Activated CD8-positive, alpha-beta T cell treated with anti-CD3 and anti-CD28 coated beads, Interleukin-2, amount 10 ng/mL, durations not matched to agents 7 days and 5 days (primary cell): ENCODE measurements around the gene RBFOX1. TPM values are rescaled to one million over a fixed set of nuclear protein-coding genes. Genes with fewer than 3 reads are reported as not detected.

Source experiments
- ATAC-seq: fragments of 150-1000 bp; cut with Tn5 transposase; one replicate; pipeline ENCODE4 v1.10.0; 2021; ENCODE audit warnings: moderate library complexity
- CTCF ChIA-PET: fragments of 350-600 bp; sonication (Branson Sonifier 250); formaldehyde crosslinking; loops from one replicate; lab custom pipeline; 2021; ENCODE audit warnings: antibody characterized with exemption; lab: Charles Lee
- POLR2A ChIA-PET: fragments of 350-600 bp; sonication (Branson Sonifier 250); formaldehyde crosslinking; loops from one replicate; lab custom pipeline; 2021; ENCODE audit warnings: antibody characterized with exemption; lab: Charles Lee
- DNase-seq: peaks from one replicate; pipeline ENCODE4 v3.0.0-alpha.2; 2020
- H3K27ac Mint-ChIP-seq: one replicate; pipeline ENCODE4 v1.8.0; 2021; ENCODE audit warnings: mild to moderate bottlenecking, mixed read lengths
- H3K27me3 Mint-ChIP-seq: one replicate; pipeline ENCODE4 v1.8.0; 2021; ENCODE audit warnings: low read depth, mixed read lengths
- H3K36me3 Mint-ChIP-seq: one replicate; pipeline ENCODE4 v1.8.0; 2021; ENCODE audit warnings: low read depth, mixed read lengths
- H3K4me1 Mint-ChIP-seq: one replicate; pipeline ENCODE4 v1.8.0; 2021; ENCODE audit warnings: low read depth, mixed read lengths
- H3K4me3 Mint-ChIP-seq: one replicate; pipeline ENCODE4 v1.8.0; 2021; ENCODE audit warnings: mild to moderate bottlenecking, mixed read lengths
- H3K9me3 Mint-ChIP-seq: one replicate; pipeline ENCODE4 v1.8.0; 2022; ENCODE audit warnings: mixed read lengths; ENCODE audit not compliant: insufficient read depth
- total RNA-seq, 2 experiments: library from RNA; stranded (reverse); gene quantifications; one replicate each; pipeline ENCODE4 v1.2.3, GENCODE V29; 2021

The RBFOX1 gene
- total RNA-seq, 2 experiments from 2014 or later: not detected

DNA sequence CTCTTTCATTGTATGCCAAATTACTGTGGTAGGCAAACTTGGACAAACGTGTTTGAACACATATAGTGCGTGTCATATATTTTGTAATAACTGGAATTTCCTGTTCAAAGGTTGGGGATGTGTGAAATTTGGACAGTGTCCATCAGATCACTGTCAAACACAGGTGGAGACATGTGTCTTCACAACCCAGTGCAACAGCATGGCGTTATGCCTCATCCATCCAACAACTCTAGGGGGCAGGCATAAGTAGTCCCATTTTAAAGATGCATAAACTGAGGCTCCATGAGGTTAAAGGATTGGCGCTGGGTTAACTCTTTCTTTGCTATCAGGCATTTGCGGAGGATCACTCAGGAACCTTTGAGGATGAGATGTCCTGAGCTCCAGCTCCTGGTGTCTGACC lies 103.7 kb downstream of the RBFOX1 start:
- ChIA-PET POLR2A (no interaction called here), CTCF (no interaction called here)
- Mint-ChIP-seq H3K36me3 (no peaks in the 10 kb centered on the region), H3K27me3 (no peaks in the 10 kb centered on the region), H3K4me1 (no peaks in the 10 kb centered on the region), H3K9me3 (peaks cover 9% of the 10 kb centered on the region), H3K4me3 (no peak overlapping the region), H3K27ac (no peak overlapping the region)
- no peak for ATAC-seq
- DNase-seq: no peak

DNA sequence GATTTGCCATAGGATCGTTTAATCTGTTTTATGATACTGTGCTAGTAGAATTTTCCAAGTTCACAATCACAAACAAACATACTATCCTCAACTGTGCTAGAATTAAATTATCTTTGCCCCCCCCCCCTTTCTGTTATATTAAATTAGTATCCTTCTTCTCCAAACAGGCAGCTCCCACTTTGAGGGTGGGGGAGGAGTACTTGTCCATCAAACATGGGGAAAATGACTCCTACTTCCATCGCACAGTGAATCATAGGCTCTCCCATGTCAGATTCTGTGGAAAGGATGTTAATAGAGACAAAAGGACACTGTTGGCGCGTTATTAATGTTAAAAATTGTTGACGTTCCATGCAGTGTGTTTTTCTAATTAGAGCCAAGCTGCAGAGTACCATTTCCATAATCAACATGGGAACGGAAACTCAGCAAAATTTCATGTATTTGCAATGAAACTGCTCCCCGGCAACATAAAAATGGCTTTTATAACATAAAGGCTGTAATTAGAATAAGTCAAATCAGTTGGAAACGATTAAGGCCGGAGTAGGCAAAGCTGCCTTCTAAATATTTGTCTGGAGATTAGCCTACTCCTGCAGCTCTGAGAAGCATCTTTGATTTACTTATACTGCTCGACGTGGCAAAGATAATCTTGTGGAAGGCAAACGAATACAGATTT lies 104.6 kb downstream of the RBFOX1 start:
- ATAC-seq: no peak
- Mint-ChIP-seq H3K36me3 (no peaks in the 10 kb centered on the region), H3K27me3 (no peaks in the 10 kb centered on the region), H3K27ac (no peak overlapping the region), H3K9me3 (peaks cover 8% of the 10 kb centered on the region), H3K4me3 (no peak overlapping the region), H3K4me1 (no peaks in the 10 kb centered on the region)
- ChIA-PET POLR2A (no interaction called here), CTCF (no interaction called here)
- DNase-seq: no peak

DNA sequence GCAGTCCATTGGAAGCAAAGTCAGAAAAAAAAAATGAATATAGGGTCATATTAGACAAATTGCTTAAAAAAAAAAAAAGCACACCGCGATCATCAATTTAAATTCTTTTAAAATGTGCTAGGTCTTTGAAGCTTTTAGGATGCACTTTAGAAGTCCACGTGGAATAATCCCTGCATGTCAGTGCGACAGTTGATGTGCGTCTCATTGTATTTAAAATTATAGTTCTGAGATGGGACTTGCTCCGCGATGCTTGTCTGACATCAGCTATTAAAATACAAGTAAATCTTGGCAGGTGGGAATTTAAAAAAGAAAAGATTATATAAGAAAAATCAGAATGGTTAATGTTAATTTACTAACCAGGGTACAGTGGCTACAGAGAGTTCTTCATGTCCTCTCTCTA lies 105.2 kb downstream of the RBFOX1 start:
- ChIA-PET POLR2A (no interaction called here), CTCF (no interaction called here)
- Mint-ChIP-seq H3K27me3 (no peaks in the 10 kb centered on the region), H3K27ac (no peak overlapping the region), H3K4me1 (no peaks in the 10 kb centered on the region), H3K36me3 (no peaks in the 10 kb centered on the region), H3K9me3 (peaks cover 2% of the 10 kb centered on the region), H3K4me3 (no peak overlapping the region)
- no peak for ATAC-seq
- no peak for DNase-seq

- ChIA-PET CTCF (no interaction called here), POLR2A (no interaction called here)
- Mint-ChIP-seq H3K4me1 (no peaks in the 10 kb centered on the region), H3K36me3 (no peaks in the 10 kb centered on the region), H3K9me3 (peaks cover 3% of the 10 kb centered on the region), H3K27me3 (no peaks in the 10 kb centered on the region), H3K27ac (no peak overlapping the region), H3K4me3 (no peak overlapping the region)
- no peak for ATAC-seq
- no peak for DNase-seq
Observed at GRCh38 chr16:7438601-7439000, 106.0 kb downstream of the RBFOX1 start.

GRCh38 chr16:7439518-7439917 lies 106.9 kb downstream of the RBFOX1 start:
- Mint-ChIP-seq H3K27ac (no peak overlapping the region), H3K9me3 (peaks cover 3% of the 10 kb centered on the region), H3K36me3 (no peaks in the 10 kb centered on the region), H3K4me3 (no peak overlapping the region), H3K27me3 (no peaks in the 10 kb centered on the region), H3K4me1 (no peaks in the 10 kb centered on the region)
- ATAC-seq (no peak), DNase-seq (no peak)
- ChIA-PET CTCF (no interaction called here), POLR2A (no interaction called here)

- ChIA-PET POLR2A (interaction anchor here (0.5 kb wide), 1 partner anchor 772 kb away, joined by 3 read pairs; no protein-coding TSS in a partner anchor), CTCF (no interaction called here)
- Mint-ChIP-seq H3K27me3 (no peaks in the 10 kb centered on the region), H3K4me3 (no peak overlapping the region), H3K9me3 (peaks cover 6% of the 10 kb centered on the region), H3K36me3 (no peaks in the 10 kb centered on the region), H3K4me1 (no peaks in the 10 kb centered on the region), H3K27ac (no peak overlapping the region)
- ATAC-seq (no peak), DNase-seq (no peak)
Observed at GRCh38 chr16:7440886-7441400, 108.3 kb downstream of the RBFOX1 start.

DNA sequence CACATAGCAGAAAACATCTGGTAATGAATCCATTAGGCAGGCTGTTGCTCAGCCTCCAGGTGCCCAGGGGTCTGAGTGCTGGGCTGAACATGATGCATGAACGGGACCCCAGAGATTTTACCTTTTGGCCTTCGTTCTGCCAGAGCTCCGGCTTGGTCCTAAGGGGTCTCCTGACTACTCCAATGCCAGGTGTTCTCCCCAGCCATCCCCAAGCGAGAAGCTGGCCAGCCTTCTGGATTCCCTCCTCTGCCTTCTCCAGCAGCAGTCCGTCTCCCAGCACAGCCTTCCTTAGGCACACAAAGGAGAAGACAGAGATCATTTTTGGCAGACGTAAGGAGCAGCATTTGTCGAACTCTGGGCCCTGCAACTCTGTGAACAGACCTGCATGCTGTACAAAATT lies 109.4 kb downstream of the RBFOX1 start:
- H3K4me3 Mint-ChIP-seq: no peak overlapping the region
- H3K36me3 Mint-ChIP-seq: no peaks in the 10 kb centered on the region
- CTCF ChIA-PET: no interaction called here
- POLR2A ChIA-PET: no interaction called here
- no peak overlapping the region for H3K27ac Mint-ChIP-seq
- ATAC-seq (no peak), DNase-seq (no peak)
- peaks cover 8% of the 10 kb centered on the region for H3K9me3 Mint-ChIP-seq
- no peaks in the 10 kb centered on the region for H3K27me3 Mint-ChIP-seq
- no peaks in the 10 kb centered on the region for H3K4me1 Mint-ChIP-seq

DNA sequence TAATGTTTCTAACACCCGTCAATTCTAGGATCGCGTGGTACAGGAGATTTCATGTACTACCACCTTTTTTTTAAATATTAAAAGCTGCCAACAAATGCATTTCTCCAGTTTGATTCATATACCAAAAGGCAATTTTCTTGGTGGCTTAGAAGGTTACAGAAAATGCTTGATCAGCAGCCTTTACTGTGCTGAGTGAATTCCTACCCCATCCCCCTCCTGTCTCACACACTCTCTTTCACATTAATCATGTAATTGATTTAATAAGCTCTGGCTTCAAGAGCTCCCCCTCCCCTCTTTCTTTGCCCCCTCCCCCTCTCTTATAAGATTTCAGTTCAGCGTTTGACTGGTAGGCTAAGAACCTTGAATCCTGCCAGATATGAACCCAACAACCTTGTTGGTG lies 110.5 kb downstream of the RBFOX1 start:
- Mint-ChIP-seq H3K36me3 (no peaks in the 10 kb centered on the region), H3K4me3 (no peak overlapping the region), H3K27me3 (no peaks in the 10 kb centered on the region), H3K4me1 (no peaks in the 10 kb centered on the region), H3K9me3 (peaks cover 8% of the 10 kb centered on the region), H3K27ac (no peak overlapping the region)
- no peak for ATAC-seq
- CTCF ChIA-PET: no interaction called here
- POLR2A ChIA-PET: no interaction called here
- DNase-seq: no peak

GRCh38 chr16:7443648-7444365 lies 111.2 kb downstream of the RBFOX1 start:
- Mint-ChIP-seq H3K36me3 (no peaks in the 10 kb centered on the region), H3K4me1 (no peaks in the 10 kb centered on the region), H3K9me3 (peaks cover 8% of the 10 kb centered on the region), H3K27ac (no peak overlapping the region), H3K4me3 (no peak overlapping the region), H3K27me3 (no peaks in the 10 kb centered on the region)
- ChIA-PET POLR2A (no interaction called here), CTCF (no interaction called here)
- ATAC-seq (no peak), DNase-seq (no peak)

GRCh38 chr16:7449306-7449705 lies 116.7 kb downstream of the RBFOX1 start:
- ChIA-PET CTCF (no interaction called here), POLR2A (no interaction called here)
- Mint-ChIP-seq H3K27ac (no peak overlapping the region), H3K9me3 (peaks cover 11% of the 10 kb centered on the region), H3K36me3 (no peaks in the 10 kb centered on the region), H3K4me1 (no peaks in the 10 kb centered on the region), H3K4me3 (no peak overlapping the region), H3K27me3 (no peaks in the 10 kb centered on the region)
- ATAC-seq (no peak), DNase-seq (no peak)

DNA sequence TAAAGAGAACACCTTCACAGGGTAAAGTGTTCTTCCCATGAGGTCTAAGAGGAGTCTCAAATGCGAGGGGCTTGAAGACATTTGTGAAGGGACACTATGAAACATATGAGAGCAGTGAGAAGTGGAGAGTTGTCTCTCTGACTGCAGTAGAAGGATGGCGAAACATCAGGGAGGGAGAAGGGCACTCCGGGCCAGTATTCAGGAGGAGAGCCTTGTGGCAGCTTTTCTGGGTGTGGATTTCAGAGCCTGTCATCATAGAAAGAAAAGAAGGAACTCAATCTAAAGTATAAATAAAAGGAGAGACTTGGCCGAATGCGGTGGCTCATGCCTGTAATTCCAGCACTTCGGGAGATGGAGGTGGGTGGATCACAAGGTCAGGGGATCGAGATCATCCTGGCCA lies 117.2 kb downstream of the RBFOX1 start:
- H3K4me3 Mint-ChIP-seq: no peak overlapping the region
- ATAC-seq (no peak), DNase-seq (no peak)
- no peaks in the 10 kb centered on the region for H3K4me1 Mint-ChIP-seq
- H3K9me3 Mint-ChIP-seq: peaks cover 16% of the 10 kb centered on the region
- no peaks in the 10 kb centered on the region for H3K36me3 Mint-ChIP-seq
- no peak overlapping the region for H3K27ac Mint-ChIP-seq
- no peaks in the 10 kb centered on the region for H3K27me3 Mint-ChIP-seq
- ChIA-PET POLR2A (no interaction called here), CTCF (no interaction called here)

GRCh38 chr16:7450440-7450839 lies 117.8 kb downstream of the RBFOX1 start:
- H3K27ac Mint-ChIP-seq: no peak overlapping the region
- POLR2A ChIA-PET: no interaction called here
- H3K27me3 Mint-ChIP-seq: no peaks in the 10 kb centered on the region
- ATAC-seq: no peak
- H3K9me3 Mint-ChIP-seq: peaks cover 17% of the 10 kb centered on the region
- CTCF ChIA-PET: no interaction called here
- no peaks in the 10 kb centered on the region for H3K36me3 Mint-ChIP-seq
- no peak overlapping the region for H3K4me3 Mint-ChIP-seq
- DNase-seq: no peak
- H3K4me1 Mint-ChIP-seq: no peaks in the 10 kb centered on the region
